ENCODE results near the gene TMEM50B.

TMEM50B gene

GRCh38 chr21:33403786-33404585, 75.8 kb downstream of the TMEM50B start:
- in situ Hi-C loops (cut with HindIII; ENCODE audit: low pct_ligation_motif_present, low pct_unique_long_range_greater_than_20kb, low sequenced_read_pairs) = no loop called here
- DNase-seq = peak; percentile 25

DNA sequence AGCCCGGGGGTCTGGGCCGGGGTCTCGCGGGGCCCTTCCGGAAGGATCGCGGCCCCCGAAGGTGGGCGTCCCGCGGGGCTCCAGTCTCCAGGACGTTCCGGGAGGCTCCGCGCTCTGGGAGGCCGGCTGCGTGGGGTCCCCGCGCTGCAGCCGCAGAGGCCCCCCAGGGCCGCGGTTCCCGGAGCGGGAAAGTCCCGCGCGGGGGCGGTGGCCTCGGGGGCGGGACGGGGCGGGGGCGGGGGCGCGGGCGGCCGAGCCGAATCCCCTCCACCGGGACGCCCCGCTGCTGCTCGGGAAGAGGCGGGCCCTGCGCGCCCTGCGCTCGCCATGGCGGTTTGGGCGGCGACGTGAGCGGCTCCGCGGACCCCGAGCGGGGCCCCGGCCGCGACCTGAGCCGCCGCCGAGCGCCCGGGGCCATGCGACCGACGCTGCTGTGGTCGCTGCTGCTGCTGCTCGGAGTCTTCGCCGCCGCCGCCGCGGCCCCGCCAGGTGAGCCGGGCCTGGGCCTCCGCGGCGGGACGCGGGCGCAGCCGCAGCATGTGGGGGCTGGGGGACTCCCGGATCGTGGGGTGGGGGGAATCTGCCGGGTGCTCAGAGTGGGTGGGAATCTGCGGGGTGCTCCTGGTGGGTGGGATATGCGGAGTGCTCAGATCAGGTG, 76.5 kb downstream of the TMEM50B start, which contains the start of gene IFNGR2:
Gene IFNGR2, plus strand, starts transcription at position 286 of the 658 bp plus-strand sequence. Its CDS starts 131 bp downstream, at position 417.
- in situ Hi-C loops (cut with HindIII; ENCODE audit: low pct_ligation_motif_present, low pct_unique_long_range_greater_than_20kb, low sequenced_read_pairs) = no loop called here
- DNase-seq = peak; percentile 35

- no peak for DNase-seq
- in situ Hi-C loops (cut with HindIII; ENCODE audit: low pct_ligation_motif_present, low pct_unique_long_range_greater_than_20kb, low sequenced_read_pairs) = no loop called here
These were observed 77.5 kb downstream of the TMEM50B start for GRCh38 chr21:33402001-33402979.

DNA sequence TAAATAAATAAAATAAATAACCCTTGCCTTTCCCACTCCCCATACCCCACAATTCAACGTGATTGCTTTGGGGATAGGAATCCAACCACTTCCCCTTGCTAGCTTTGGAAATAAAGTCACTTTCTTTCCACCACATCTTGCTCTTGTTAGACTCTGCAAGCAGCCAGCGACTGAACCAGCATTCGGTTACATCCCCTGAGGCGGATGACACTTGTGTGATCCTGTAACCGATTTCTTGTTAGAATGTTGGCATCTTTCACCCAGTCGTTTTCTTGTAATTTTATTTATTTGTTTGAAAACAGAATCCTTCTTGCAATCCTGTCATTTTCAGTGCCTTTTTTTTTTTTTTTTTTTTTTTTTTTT, 78.2 kb downstream of the TMEM50B start:
- in situ Hi-C loops (cut with HindIII; ENCODE audit: low pct_ligation_motif_present, low pct_unique_long_range_greater_than_20kb, low sequenced_read_pairs) = no loop called here
- no peak for DNase-seq
